SK-N-DZ (cell line): ENCODE results near the gene MRPL58.

Experiments used
- small RNA-seq, 2 experiments: library from RNA; depleted of rRNA; stranded (forward); fragments of <200 nt; gene quantifications; one replicate each; pipeline ENCODE3, GENCODE V24; 2014

Gene MRPL58

Small RNA genes lying within 50 kb of the gene (small RNA-seq; reads per million reads assigned to genes)
- gene AC111186.1 (0 reads per million in 2 experiments), gene RN7SL573P (0 reads per million in 2 experiments), gene RNU6-362P (0 reads per million in 2 experiments)
